Astrocyte of the hippocampus (primary cell): Measurements from ENCODE around the gene SNAP91.

Experiments
- DNase-seq: peaks from one replicate; pipeline ENCODE4 v3.0.0; 2011; ENCODE audit warnings: low read depth, low spot score

The SNAP91 gene

DNA sequence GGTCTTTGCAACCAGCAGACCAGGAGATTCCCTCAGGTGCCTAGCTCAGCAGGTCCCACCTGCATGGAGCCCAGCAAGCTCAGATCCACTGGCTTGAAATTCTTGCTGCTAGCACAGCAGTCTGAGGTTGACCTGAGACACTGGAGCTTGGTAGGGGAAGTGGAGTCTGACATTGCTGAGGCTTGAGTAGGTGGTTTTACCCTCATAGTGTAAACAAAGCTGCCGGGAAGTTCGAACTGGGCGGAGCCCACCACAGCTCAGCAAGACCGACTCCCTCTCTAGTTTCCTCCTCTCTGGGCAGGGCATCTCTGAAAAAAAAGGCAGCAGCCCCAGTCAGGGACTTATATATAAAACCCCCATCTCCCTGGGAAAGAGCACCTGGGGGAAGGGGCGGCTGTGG, 162.3 kb downstream of the SNAP91 start:
- no peak for DNase-seq

DNA sequence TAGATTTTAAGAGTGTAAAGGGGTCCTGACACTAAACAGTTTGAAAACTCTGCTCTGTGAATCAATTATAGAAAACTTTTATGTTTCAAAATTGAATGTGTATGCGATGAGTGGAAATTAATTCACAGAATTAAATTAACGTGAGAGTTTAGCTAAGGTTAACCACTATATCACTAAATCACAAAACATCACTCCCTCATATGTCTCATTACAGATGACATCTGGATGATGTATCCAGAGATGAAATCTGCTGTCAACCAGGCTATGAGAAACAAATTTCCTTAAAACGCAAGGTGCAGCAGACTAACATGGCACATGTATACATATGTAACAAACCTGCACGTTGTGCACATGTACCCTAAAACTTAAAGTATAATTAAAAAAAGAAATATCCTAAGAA, 169.2 kb downstream of the SNAP91 start:
- no peak for DNase-seq

DNA sequence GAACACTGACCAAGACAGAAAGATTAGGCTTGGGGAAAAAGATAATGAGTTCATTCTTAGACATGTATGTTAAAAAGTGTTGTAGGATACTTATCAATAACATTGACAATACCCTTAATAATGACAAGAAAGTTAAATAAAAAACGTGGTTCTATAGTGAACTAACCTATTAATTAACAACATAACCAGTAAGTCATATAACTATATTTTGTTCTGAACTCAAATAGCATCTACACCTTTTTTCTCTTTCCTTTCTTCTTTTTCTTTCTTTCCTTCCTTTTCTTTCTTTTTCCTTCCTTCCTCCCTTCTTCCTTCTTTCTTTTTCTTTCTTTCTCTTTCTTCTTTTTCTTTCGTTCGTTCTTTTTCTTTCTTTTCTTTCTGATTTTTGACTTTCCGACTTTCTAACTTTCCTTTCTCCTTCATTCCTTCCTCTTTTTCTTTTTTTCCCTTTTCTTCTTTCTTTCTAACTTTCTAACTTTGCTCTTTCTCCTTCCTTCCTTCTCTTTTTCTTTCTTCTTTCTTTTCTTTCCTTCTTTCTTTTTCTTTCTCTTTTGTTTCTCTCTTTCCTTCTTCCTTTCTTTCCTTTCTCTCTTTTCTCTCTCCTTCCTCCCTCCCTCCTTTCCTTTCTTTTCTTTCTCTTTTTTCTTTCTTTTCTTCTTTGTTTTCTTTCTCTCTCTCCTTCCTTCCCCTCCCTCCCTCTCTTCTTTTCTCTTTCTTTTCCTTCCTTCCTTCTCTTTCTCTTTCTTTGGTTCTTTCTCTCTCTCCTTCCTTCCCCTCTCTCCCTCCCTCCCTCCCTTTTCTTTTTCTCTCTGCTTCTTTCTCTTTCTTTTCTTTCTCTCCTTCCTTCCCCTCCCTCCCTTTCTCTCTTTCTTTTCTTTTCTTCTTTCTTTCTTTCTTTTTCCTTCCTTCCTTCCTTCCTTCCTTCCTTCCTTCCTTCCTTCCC, 172.0 kb downstream of the SNAP91 start:
- no peak for DNase-seq

DNA sequence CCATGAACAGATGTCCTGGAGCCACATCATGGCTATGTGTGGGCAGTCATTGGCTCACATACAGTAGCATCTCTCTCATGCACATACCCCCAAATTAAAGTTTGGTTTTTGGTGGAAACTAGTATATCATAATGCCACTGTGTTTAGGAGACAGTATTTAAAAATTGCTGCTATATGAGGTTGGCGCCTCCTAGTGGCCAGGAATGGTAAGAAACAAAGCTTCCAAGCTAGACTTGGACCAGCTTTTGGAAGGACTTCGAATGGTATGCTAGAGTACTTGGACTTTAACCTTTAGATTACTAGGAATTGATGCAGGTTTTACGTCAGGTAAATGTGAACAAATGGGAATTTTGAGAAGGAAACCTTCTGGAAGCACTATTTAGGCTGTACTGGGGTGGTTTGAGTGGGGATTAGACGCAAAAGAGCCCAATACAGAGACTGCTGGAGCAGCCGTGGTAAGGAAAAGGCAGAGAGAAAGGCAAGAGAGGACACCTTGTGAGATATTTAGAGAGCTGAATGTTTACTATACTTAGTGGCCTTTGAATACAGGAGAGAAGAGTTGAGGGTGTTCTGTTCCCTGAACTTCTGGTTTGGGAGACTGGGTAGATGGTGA, 172.8 kb downstream of the SNAP91 start:
- peak; percentile 44 for DNase-seq

DNA sequence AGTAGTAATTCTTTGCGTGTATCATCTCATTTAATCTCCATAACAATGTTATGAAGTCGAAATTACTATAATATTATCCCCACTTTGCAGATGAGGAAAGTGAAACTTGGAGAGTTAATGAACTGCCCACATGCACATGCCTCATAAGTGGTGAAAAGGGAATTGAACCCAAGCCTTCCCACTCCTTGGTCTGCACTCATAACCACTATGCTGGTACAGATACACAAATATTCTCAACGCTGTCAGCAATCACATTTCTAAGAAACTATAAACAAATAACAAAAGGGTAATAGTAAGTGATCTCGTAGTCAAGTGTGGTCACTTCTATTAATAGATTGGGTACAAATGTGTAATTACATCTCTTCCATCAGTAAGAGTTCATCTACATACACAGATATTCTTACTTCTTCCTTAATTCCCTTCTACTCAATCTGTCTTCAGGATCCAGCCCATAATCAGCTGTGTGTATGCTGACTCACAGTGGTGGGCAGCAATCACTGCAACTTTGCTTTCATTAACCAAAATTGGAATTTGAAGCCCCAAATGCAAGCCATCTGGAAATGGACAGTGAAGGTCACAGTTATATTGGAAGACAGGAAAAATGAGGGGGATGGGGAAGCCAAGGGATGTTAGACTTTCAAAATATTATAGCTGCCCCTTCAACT, 190.0 kb downstream of the SNAP91 start:
- peak; percentile 34 for DNase-seq

DNA sequence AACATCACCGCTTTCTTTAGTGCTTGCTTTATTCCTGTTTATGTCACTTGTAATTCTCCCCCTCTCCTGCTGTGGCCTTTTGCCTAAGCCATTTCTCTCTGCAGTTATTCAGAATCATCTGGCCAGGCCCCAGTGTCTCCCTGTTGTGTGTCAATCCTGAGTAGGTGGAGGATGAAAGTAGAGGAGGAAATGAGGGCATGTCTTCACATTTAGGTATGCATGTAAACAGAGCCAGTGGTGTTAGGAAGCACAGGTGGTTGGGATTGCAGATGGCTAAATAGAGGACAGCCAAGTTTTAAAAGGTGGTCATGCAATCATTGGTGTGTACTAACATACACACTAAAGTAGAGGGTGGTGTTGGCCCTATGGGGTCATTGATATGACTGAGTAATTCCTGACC, 191.4 kb downstream of the SNAP91 start:
- no peak for DNase-seq

DNA sequence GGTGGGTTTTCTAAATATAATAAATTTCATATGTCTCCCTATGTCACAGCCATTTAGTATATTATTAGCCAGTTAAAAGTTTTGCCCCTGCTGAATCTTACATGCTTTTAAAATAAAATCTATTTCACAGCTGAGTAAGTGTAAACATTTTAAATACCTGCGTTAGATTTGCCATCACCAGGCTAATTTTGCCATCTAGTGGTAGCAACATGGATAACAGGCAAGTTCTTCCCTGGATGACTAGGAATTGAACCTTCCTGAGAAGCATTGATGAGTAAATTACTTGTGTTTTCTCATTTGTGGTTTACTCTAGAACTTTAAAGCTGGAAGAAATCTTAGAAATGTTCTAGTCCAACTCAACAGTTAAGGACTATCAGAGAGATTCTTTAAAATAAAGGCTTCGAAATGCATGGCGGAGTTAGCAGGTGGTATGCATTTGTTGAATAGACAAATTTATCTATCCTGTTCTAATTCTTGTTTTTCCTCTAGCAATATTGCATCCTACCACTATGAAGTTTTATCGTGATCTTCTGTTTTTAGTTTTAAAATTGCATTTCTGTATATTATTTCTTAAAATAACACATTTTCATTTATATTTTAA, 193.9 kb downstream of the SNAP91 start:
- DNase-seq, result peak; percentile 79

DNA sequence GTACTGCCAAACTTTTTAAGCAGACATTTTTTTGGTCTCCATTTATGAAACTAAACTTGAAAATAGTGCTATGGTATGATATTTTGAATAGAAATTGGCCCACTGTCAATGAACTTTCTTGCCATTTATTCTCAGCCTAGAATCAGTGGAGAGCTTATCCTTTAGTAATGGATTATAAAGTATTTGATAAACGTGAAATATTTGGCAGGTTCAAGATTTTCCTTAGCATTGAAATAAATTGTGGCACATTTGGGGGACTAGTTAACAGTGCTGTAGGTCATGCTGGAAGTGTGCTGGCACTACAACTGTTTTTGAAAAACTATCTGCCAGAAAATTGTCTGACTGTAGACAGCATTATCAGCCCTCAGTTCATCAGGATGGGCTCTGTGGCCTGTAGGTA, 194.4 kb downstream of the SNAP91 start:
- no peak for DNase-seq

DNA sequence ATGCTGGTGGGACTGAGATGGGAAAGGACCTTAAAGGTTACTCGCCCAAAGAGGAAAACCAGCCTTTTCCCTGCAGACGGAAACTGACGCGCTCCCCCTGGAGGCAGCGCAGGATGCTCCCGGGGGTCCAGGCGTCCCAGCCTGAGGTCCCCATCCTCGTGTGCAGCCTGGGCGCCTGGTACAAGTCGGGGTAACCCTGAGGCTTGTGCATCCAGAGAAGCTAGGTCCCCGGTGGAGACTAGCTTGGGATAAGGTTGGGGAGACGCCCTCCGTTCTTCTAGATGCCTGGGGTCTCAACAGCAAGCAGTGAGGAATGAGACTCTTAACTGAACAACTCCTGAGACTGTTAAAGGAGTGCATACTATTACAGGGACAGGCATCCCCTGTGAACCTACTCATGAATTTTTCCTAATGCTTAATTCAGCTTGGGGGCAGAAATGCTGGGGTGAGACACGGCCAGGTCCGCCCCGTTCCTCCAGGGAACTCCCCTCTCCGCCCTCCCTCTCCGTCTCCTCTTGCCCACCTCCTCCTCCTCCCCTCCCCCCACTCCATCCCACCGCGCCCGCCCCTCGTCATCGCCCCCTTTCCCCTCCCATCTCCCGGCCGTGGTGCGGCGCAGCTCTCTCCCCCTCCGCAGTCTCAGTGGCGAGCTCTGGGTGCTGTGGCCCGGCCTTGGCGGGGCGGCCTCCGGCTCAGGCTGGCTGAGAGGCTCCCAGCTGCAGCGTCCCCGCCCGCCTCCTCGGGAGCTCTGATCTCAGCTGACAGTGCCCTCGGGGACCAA, 196.8 kb downstream of the SNAP91 start, which contains the start of gene PRSS35:
Gene PRSS35, plus strand, starts transcription at position 634 of the 781 bp plus-strand sequence. CDS start 10,908 bp downstream, outside the sequence.
- peak; percentile 79 for DNase-seq

DNA sequence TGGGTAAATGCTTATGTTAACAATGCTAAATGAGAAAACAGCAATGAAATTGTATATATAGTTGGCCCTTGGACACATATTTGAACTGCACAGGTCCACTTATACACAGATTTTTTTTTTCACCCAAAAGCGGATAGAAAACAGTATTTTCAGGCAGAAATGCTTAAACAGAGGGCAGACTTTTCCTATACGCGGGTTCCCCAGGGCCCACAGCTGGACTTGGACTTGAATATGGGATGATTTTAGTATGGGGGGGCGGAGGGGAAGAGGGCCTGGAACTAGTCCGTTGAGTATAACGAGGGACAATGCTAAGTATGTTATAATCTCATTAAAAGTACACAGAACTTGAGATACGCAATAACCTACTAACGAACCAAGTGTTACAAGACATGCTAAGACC, 197.6 kb downstream of the SNAP91 start:
- DNase-seq, result no peak

DNA sequence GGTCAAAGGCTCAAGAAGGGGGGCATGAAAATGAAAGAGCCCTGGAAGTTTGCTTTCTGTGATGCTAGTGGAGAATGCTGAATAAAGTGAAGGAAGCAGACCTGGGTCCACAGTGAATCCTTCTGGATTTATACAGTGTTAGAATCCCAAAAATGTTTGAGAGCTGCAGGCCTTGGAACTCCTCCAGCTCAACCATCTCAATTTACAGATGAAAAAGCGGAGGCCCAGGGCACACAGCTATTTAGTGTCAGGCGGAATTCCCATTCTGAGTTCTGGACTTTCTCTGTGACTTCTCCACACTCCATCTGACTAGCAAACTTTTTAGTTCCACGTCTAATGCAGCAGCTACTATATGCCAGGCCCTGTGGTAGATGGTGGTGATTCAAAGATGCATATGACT, 198.1 kb downstream of the SNAP91 start:
- no peak for DNase-seq

DNA sequence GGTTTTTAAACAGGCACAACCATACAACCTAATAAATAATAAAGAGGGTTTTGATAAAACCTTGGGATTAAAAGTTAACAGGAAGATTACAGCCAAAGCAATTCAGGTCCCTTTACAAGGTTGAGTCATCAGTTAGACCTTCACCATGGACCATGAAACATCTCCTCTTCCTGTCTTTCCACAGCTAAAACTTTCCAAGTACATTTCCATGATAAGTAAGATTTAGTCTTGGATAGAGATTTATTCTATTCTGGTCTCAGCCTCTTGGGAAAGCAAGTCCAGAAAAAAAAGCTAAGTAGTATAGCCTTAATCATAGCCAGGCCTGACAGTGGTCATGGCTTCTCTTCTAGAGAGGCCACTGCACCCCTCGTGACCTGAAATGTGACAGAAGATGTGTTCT, 199.5 kb downstream of the SNAP91 start:
- DNase-seq, result no peak

DNA sequence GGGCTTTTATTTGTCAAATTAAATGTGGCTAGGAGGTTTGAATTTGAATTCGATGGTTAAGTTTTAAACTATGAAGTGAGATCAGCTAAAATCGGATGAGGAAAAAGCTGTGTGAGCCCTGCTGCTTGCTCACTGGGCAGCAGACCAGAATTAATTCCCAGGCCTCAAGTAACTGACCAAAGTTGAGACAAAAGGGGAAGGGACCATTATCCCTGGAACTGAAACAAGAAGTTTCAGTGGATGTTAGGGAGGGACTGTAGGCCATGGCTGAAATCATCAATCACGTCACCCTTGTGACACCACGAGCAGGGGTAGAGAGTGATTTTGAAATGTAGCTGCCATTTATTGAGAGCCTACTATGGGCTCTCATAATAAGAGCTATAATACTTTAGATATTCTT, 203.5 kb downstream of the SNAP91 start:
- DNase-seq, result peak; percentile 24
